ENCODE results near the gene C6orf47.

Gene C6orf47

DNA sequence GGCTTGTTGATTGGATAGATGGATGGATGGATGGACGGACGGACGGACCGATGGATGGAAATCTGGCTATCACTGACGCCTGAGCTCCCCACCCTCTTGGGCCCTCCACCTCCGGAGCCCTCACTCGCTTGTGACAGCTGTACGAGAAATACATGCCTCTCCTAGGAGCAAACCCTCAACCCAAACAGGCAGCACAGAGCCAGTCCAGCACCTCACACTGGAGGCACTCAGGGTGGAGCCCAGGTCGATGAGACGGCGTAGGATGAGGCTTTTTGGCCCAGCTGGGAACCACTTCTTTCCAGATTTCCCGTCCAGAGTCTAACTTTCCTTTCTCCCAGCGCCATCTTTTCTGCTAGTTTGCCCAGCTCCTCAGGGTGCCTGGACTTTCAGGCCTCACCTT lies 23.0 kb upstream of the C6orf47 start:
- H3K9me3 ChIP-seq (replicated peaks; ENCODE audit: insufficient read depth, low read length) = no peaks in the 10 kb centered on the region
- H3K27ac ChIP-seq (ENCODE audit: low read length) = no peak overlapping the region
- TF ChIP-seq, protein P1, sequence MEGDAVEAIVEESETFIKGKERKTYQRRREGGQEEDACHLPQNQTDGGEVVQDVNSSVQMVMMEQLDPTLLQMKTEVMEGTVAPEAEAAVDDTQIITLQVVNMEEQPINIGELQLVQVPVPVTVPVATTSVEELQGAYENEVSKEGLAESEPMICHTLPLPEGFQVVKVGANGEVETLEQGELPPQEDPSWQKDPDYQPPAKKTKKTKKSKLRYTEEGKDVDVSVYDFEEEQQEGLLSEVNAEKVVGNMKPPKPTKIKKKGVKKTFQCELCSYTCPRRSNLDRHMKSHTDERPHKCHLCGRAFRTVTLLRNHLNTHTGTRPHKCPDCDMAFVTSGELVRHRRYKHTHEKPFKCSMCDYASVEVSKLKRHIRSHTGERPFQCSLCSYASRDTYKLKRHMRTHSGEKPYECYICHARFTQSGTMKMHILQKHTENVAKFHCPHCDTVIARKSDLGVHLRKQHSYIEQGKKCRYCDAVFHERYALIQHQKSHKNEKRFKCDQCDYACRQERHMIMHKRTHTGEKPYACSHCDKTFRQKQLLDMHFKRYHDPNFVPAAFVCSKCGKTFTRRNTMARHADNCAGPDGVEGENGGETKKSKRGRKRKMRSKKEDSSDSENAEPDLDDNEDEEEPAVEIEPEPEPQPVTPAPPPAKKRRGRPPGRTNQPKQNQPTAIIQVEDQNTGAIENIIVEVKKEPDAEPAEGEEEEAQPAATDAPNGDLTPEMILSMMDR (IDR thresholded peaks at IDR 0.05; ENCODE audit: low read length) = no peak
- TF ChIP-seq EZH2phosphoT487 (IDR thresholded peaks at IDR 0.05; ENCODE audit: low read length) = no peak
- no peak for TF ChIP-seq EZH2 (optimal IDR thresholded peaks at IDR 0.05; ENCODE audit: low read depth, low read length)
- H2AFZ ChIP-seq (ENCODE audit: low read length) = no peak overlapping the region
- H3K27me3 ChIP-seq (replicated peaks; ENCODE audit: insufficient read depth, low read length) = no peaks in the 10 kb centered on the region
- no peak overlapping the region for H3K4me3 ChIP-seq (ENCODE audit: low read length)
- H3F3A ChIP-seq (ENCODE audit: insufficient read depth, low read length) = no peaks in the 10 kb centered on the region
- no peaks in the 10 kb centered on the region for H3K36me3 ChIP-seq (replicated peaks; ENCODE audit: insufficient read depth, low read length)
- H3K4me1 ChIP-seq (ENCODE audit: low read length) = no peaks in the 10 kb centered on the region; the same call in 1 of the 2 replicates
- no peak for DNase-seq
- H3K4me2 ChIP-seq (ENCODE audit: low read depth, low read length) = no peak overlapping the region
- H4K20me1 ChIP-seq (ENCODE audit: insufficient read depth, low read length) = no peaks in the 10 kb centered on the region
- H3K9ac ChIP-seq (ENCODE audit: low read length) = no peak overlapping the region
- no peaks in the 10 kb centered on the region for H3K79me2 ChIP-seq (ENCODE audit: low read length)
- H3K9me2 ChIP-seq (replicated peaks; ENCODE audit: insufficient read depth, low read length) = no peaks in the 10 kb centered on the region

DNA sequence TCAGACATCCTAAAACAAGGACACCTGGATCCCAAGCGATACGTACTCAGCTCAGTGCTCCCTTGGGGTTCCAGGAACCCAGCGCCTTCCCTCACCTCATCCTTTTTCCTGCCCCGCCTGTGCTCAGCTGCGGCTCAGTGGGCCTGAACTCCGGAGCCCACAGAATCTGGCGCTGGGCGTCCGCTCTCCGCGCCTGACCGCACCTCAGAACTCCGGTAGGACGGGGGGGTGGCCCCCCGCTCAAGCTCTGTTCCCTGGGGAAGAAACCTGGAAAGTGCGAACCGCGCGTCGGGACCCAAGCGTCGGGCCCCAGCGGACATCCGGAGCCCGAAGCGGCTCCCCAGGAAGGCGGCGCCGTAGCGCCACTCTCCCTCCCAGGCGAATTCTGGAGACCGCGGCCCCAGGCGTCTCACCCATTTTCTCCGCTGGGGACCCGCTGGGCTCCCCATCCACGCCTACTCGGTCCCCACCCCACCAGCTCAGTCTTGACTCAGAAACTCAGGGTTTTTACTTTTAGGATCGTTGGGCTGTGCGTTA lies 20.6 kb upstream of the C6orf47 start:
- no peak overlapping the region for H3K27ac ChIP-seq (ENCODE audit: low read length)
- H3K4me3 ChIP-seq (ENCODE audit: low read length) = peak overlapping the region; percentile 63

DNA sequence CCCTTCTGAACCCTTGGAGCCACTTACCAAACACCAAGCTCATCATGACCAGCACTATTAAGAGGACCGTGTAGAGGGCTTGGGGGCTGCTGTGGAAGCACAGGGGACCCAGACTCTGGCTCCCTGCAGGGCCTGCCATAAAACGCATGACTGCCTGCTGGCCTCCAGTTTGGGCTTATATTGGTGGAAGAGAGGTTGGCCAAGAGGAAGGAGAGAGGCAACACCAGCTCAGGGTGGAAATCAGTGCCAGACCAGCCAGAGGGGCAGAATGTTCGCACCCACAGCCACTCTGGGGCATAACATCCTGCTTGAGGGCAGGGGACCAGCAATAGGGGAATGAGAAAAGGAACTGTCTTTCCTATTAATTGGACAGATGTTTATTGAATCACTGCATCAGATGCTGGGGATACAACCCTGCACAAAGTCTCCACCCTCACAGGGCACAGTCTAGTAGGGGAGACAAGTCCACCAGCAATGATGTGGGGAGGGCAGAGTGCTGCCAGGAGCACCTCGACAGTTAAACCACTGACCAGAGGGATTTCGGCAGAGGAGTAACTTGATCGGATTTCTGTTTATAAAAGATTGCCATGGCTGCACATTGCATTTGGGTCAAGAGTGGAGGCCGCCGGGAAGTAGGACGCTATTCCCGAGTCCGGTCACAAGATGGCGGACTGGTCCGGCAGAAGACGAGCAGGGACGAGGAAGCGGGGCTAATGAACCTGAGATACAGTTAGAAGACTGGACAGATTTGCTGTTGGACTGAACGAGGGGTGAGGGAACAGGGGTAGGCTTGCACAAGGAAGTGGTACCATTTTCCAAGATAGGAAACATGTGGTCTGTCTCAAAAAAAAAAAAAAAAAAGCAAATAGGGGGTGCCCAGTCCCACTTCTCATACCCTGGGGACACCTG lies 19.9 kb upstream of the C6orf47 start, which contains the start of gene LY6G5C:
LY6G5C (minus strand) TSS at position 842 of the 909 bp plus-strand sequence; CDS start at position 148, 694 bp downstream.
- no peaks in the 10 kb centered on the region for H3K9me3 ChIP-seq (replicated peaks; ENCODE audit: insufficient read depth, low read length)
- peak within 1 kb of the TSS; percentile 93 for H3K4me2 ChIP-seq (ENCODE audit: low read depth, low read length)
- H3K27me3 ChIP-seq (replicated peaks; ENCODE audit: insufficient read depth, low read length) = no peaks in the 10 kb centered on the region
- no peaks in the 10 kb centered on the region for H3K36me3 ChIP-seq (replicated peaks; ENCODE audit: insufficient read depth, low read length)
- no peaks in the 10 kb centered on the region; the same call in 1 of the 2 replicates for H3K4me1 ChIP-seq (ENCODE audit: low read length)
- H3K4me3 ChIP-seq (ENCODE audit: low read length) = peak within 1 kb of the TSS; percentile 63
- TF ChIP-seq, protein P1 (IDR thresholded peaks at IDR 0.05; ENCODE audit: low read length) = peak; percentile 64
- TF ChIP-seq EZH2phosphoT487 (IDR thresholded peaks at IDR 0.05; ENCODE audit: low read length) = no peak
- H2AFZ ChIP-seq (ENCODE audit: low read length) = peak within 1 kb of the TSS; percentile 94
- H3K9me2 ChIP-seq (replicated peaks; ENCODE audit: insufficient read depth, low read length) = no peaks in the 10 kb centered on the region
- H3K79me2 ChIP-seq (ENCODE audit: low read length) = no peaks in the 10 kb centered on the region
- H3K9ac ChIP-seq (ENCODE audit: low read length) = peak within 1 kb of the TSS; percentile 58; the same call in 1 of the 2 replicates
- peaks cover 5% of the 10 kb centered on the region; the same call in 1 of the 2 replicates for H3F3A ChIP-seq (ENCODE audit: insufficient read depth, low read length)
- H3K27ac ChIP-seq (ENCODE audit: low read length) = no peak within 1 kb of the TSS
- no peaks in the 10 kb centered on the region for H4K20me1 ChIP-seq (ENCODE audit: insufficient read depth, low read length)
- peak; percentile 65 for DNase-seq

More for the DNA sequence above, 20.6 kb upstream of the C6orf47 start:
- Histone ChIP-seq H3K36me3 (replicated peaks; ENCODE audit: insufficient read depth, low read length) (no peaks in the 10 kb centered on the region), H3K4me2 (ENCODE audit: low read depth, low read length) (peak overlapping the region; percentile 93), H3K4me1 (ENCODE audit: low read length) (no peaks in the 10 kb centered on the region; the same call in 1 of the 2 replicates), H3K9ac (ENCODE audit: low read length) (peak overlapping the region; percentile 58; the same call in 1 of the 2 replicates), H3F3A (ENCODE audit: insufficient read depth, low read length) (no peaks in the 10 kb centered on the region), H3K9me3 (replicated peaks; ENCODE audit: insufficient read depth, low read length) (no peaks in the 10 kb centered on the region), H2AFZ (ENCODE audit: low read length) (peak overlapping the region; percentile 94), H3K9me2 (replicated peaks; ENCODE audit: insufficient read depth, low read length) (no peaks in the 10 kb centered on the region), H4K20me1 (ENCODE audit: insufficient read depth, low read length) (no peaks in the 10 kb centered on the region), H3K79me2 (ENCODE audit: low read length) (no peaks in the 10 kb centered on the region), H3K27me3 (replicated peaks; ENCODE audit: insufficient read depth, low read length) (no peaks in the 10 kb centered on the region)
- DNase-seq = peak; percentile 23
- TF ChIP-seq EZH2 (optimal IDR thresholded peaks at IDR 0.05; ENCODE audit: low read depth, low read length) (no peak), EZH2phosphoT487 (IDR thresholded peaks at IDR 0.05; ENCODE audit: low read length) (no peak)
- TF ChIP-seq, protein P1 (IDR thresholded peaks at IDR 0.05; ENCODE audit: low read length) = no peak; the same call in 1 of the 2 replicates

All from MM.1S (cell line).